ENCODE results near the gene ARHGAP21. TPM values are rescaled to one million over a fixed set of nuclear protein-coding genes. Genes with fewer than 3 reads are reported as not detected.
"Not testable (repeated sequence)": the region's sequence is repeated elsewhere in the genome, so short reads cannot be mapped to it uniquely, and the experiment has no call there.

The ARHGAP21 gene
- total RNA-seq: 10 to 100 TPM; 35.2 to 52.3 (median 39.9) TPM
- polyA plus RNA-seq: 10 to 100 TPM; 23.0 to 47.2 TPM
- long read RNA-seq, donor 1, full-length matches to known transcripts: 5 of 14 reads
- long read RNA-seq, donor 1, partial matches to known transcripts: 1 of 14 reads
- long read RNA-seq, donor 1, other reads (novel, unspliced or antisense): 8 of 14 reads
- long read RNA-seq, donor 2, partial matches to known transcripts: 4 of 18 reads
- long read RNA-seq, donor 2, other reads (novel, unspliced or antisense): 12 of 18 reads
- long read RNA-seq, donor 3, partial matches to known transcripts: 12 of 24 reads
- long read RNA-seq, donor 3, other reads (novel, unspliced or antisense): 12 of 24 reads

GRCh38 chr10:24723788-24724380 is at the start of gene ARHGAP21:
Gene ARHGAP21 (minus strand): TSS chr10:24723887. CDS start chr10:24721899, 1,988 bp downstream.
- Histone ChIP-seq H3K27me3 (no peaks in the 10 kb centered on the region), H3K4me1 (peaks cover 0 to 43% (median 31%) of the 10 kb centered on the region in 9 donors), H3K36me3 (peaks cover 0 to 8% (median 0%) of the 10 kb centered on the region in 9 donors), H3K4me3 (peak within 1 kb of the TSS; percentile 70 to 94 (median 86)), H3K9me3 (no peaks in the 10 kb centered on the region), H3K27ac (peak within 1 kb of the TSS; percentile 96 to 99 (median 98))
- TF ChIP-seq, protein P1, sequence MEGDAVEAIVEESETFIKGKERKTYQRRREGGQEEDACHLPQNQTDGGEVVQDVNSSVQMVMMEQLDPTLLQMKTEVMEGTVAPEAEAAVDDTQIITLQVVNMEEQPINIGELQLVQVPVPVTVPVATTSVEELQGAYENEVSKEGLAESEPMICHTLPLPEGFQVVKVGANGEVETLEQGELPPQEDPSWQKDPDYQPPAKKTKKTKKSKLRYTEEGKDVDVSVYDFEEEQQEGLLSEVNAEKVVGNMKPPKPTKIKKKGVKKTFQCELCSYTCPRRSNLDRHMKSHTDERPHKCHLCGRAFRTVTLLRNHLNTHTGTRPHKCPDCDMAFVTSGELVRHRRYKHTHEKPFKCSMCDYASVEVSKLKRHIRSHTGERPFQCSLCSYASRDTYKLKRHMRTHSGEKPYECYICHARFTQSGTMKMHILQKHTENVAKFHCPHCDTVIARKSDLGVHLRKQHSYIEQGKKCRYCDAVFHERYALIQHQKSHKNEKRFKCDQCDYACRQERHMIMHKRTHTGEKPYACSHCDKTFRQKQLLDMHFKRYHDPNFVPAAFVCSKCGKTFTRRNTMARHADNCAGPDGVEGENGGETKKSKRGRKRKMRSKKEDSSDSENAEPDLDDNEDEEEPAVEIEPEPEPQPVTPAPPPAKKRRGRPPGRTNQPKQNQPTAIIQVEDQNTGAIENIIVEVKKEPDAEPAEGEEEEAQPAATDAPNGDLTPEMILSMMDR (IDR thresholded peaks at IDR 0.05): peak in 5 of 9 donors; percentile 7 to 23 (median 11)
- intact Hi-C loops (cut with DNase I): loop anchor here in 9 of 10 donors (1.0 to 10.0 kb wide), 16 partner anchors 79 to 361 kb away; partner anchors contain the start of genes ENKUR (in 6 of the 9), THNSL1 (in 6 of the 9) and PRTFDC1 (in 5 of the 9)
- DNase-seq: peak; percentile 78
- 0 to 1% methylated on average over 45 to 46 of the region's 46 CpGs for WGBS, 2 donors
- peak; percentile 50 to 68 (median 61) for ATAC-seq

DNA sequence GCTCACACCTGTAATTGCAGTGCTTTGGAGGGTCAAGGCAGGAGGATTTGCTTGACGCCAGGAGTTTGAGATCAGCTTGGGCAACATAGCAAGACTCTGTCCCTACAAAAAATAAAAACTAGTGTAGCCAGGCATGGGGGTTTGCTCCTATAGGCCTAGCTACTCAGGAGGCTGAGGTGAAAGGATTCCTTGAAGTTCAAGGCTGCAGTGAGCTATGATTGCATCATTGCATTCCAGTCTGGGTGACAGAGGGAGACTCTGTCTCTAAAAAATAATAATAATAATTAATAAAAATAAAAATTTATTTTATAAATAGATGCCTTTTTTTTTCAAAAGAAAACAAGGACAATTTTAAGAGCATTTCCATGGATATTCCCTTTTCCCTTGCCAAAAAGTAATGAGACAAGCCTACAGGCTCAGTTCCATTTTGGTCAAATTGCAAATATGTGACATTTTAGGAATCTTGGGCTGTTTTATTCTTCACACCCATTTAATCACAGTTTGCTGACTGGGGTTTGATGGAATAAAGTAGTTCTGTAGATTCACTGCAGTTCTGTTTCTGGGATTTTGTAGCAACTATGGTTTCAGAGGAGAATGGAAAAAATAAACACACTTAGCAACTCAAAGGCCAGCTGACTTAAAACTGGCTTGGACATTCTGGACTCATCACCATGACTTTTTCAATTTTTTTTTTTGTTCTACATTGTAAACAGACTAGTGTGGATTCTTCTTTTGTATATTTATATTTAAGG is 48.4 kb upstream of the ARHGAP21 start:
- TF ChIP-seq, protein P1 (IDR thresholded peaks at IDR 0.05): no peak

GRCh38 chr10:24764991-24765390 is 41.3 kb upstream of the ARHGAP21 start:
- WGBS, 2 donors: 0 to 50% methylated on average over 1 of the region's 1 CpG
- H3K27ac ChIP-seq; H3K4me3 ChIP-seq; H3K9me3 ChIP-seq; H3K36me3 ChIP-seq; H3K27me3 ChIP-seq; ATAC-seq; DNase-seq; intact Hi-C loops (cut with DNase I): not testable (repeated sequence)
- H3K4me1 ChIP-seq: peaks cover 0 to 15% (median 0%) of the 10 kb centered on the region in 9 donors

More for the DNA sequence above, 48.4 kb upstream of the ARHGAP21 start:
- DNase-seq: no peak
- no peaks in the 10 kb centered on the region for H3K36me3 ChIP-seq
- no peak overlapping the region for H3K4me3 ChIP-seq
- no peaks in the 10 kb centered on the region for H3K9me3 ChIP-seq
- 89 to 100% methylated on average over 1 of the region's 1 CpG for WGBS, 2 donors
- no peak for ATAC-seq
- no peak overlapping the region for H3K27ac ChIP-seq
- no peaks in the 10 kb centered on the region for H3K27me3 ChIP-seq
- no peaks in the 10 kb centered on the region for H3K4me1 ChIP-seq
- intact Hi-C loops (cut with DNase I): no loop called here

DNA sequence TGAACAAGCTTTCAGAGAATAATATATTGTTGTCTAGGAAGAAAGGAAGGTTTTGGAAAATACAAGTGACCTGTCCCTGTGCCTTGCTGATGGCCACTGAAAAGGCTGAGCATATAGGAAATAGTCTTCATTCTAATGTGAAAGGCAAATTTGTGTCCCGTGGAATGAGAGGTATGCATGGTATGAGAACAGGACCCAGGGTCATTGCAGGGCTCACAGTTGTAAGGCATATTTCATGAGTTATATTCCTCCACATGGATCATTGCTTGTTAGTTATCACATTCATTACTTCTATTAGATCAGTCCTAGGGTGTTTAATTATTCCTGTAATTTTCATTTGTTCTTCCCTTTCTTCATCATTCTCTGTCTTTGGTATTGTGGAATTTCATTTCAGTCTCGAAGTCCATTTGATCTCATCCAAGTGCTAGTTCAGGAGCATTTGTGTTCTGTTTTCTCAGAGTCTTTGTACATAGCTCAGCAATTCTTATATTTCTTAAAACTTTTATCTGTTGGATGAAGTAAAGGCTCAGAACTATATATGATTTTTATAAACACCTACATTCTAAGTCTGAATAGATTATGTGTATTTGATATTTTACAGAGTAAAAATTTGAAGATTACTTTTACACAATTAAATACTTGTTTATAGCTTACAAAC is 39.4 kb upstream of the ARHGAP21 start:
- Histone ChIP-seq H3K4me3 (no peak overlapping the region), H3K27me3 (no peaks in the 10 kb centered on the region), H3K36me3 (no peaks in the 10 kb centered on the region), H3K27ac (no peak overlapping the region), H3K9me3 (peaks cover 0 to 8% (median 0%) of the 10 kb centered on the region in 11 donors), H3K4me1 (peaks cover 0 to 15% (median 0%) of the 10 kb centered on the region in 9 donors)
- intact Hi-C loops (cut with DNase I): no loop called here
- DNase-seq: no peak
- no peak for ATAC-seq
- WGBS, 2 donors: 13 to 37% methylated on average over 2 of the region's 2 CpGs
- TF ChIP-seq, protein P1 (IDR thresholded peaks at IDR 0.05): no peak
